ENCODE measurements around the gene ITPR1. TPM values are rescaled to one million over a fixed set of nuclear protein-coding genes. Genes with fewer than 3 reads are reported as not detected.

Gene ITPR1
- polyA plus RNA-seq, 2 of the 4 experiments (the other 2 are of a cell fraction) = 2.8 to 9.6 TPM

GRCh38 chr3:4750306-4750968, 257.3 kb downstream of the ITPR1 start:
- WGBS (ENCODE audit: missing lambda C conversion rate) = 84% methylated on average over 7 of the region's 7 CpGs
- ATAC-seq = no peak
- Histone ChIP-seq H3K9me3 (no peaks in the 10 kb centered on the region), H3K27ac (peak overlapping the region; percentile 79 to 86), H3K4me2 (peak overlapping the region; percentile 73), H3K4me3 (no peak overlapping the region), H3K4me1 (peaks cover 48% of the 10 kb centered on the region)
- DNase-seq (ENCODE audit: low read depth in 1 of 2, low spot score in 1 of 2) = no peak
- TF ChIP-seq FOSB (CRISPR knock-in tag; IDR thresholded peaks at IDR 0.05) = no peak
- TF ChIP-seq ZSCAN20 (CRISPR knock-in tag; IDR thresholded peaks at IDR 0.05) = no peak
- TF ChIP-seq MAFK (IDR thresholded peaks at IDR 0.05; ENCODE audit: partially characterized antibody) = no peak
- no peak for TF ChIP-seq RNF2 (IDR thresholded peaks at IDR 0.05; ENCODE audit: borderline replicate concordance, low read depth)
- no peak for TF ChIP-seq NPAS2 (CRISPR knock-in tag; IDR thresholded peaks at IDR 0.05; ENCODE audit: borderline replicate concordance)
- TF ChIP-seq USF2 (IDR thresholded peaks at IDR 0.05) = no peak
- no peak for TF ChIP-seq TP53 (CRISPR knock-in tag; IDR thresholded peaks at IDR 0.05)
- no peak for TF ChIP-seq MAZ (IDR thresholded peaks at IDR 0.05; ENCODE audit: borderline replicate concordance, low read depth, low read length)
- TF ChIP-seq NFE2L2 (conservative IDR thresholded peaks at IDR 0.05; ENCODE audit: low read length) = no peak
- TF ChIP-seq JUNB (IDR thresholded peaks at IDR 0.05) = no peak
- no peak for TF ChIP-seq FOSL2 (IDR thresholded peaks at IDR 0.05)
- TF ChIP-seq FOSL2 (CRISPR knock-in tag; IDR thresholded peaks at IDR 0.05) = no peak
- TF ChIP-seq KDM1A (IDR thresholded peaks at IDR 0.05; ENCODE audit: low read depth) = no peak
- TF ChIP-seq CTCF (IDR thresholded peaks at IDR 0.05) = no peak
- no peak for TF ChIP-seq RCOR1 (IDR thresholded peaks at IDR 0.05; ENCODE audit: low read depth, low read length)
- no peak for TF ChIP-seq FOXS1 (CRISPR knock-in tag; IDR thresholded peaks at IDR 0.05)
- TF ChIP-seq HES2 (IDR thresholded peaks at IDR 0.05) = no peak
- no peak for TF ChIP-seq ZFP36 (IDR thresholded peaks at IDR 0.05; ENCODE audit: borderline replicate concordance, partially characterized antibody)
- TF ChIP-seq TFCP2L1 (CRISPR knock-in tag; IDR thresholded peaks at IDR 0.05) = no peak
- TF ChIP-seq ZNF302 (CRISPR knock-in tag; IDR thresholded peaks at IDR 0.05) = no peak
- FAIRE-seq = no peak
- ChIA-PET CTCF (interaction anchor here (0.7 to 6.0 kb wide), 6 partner anchors 16 to 307 kb away, joined by 3 to 26 read pairs (median 3); no protein-coding TSS in a partner anchor), POLR2A (interaction anchor here (0.7 kb wide), 1 partner anchor 43 kb away, joined by 5 read pairs; no protein-coding TSS in a partner anchor)

- DNase-seq (ENCODE audit: low read depth in 1 of 2, low spot score in 1 of 2) (no peak), ATAC-seq (peak; percentile 33 to 38; a peak in 4 of 6 replicates), FAIRE-seq (no peak)
- ChIA-PET CTCF (interaction anchor here (0.7 to 6.0 kb wide), 7 partner anchors 11 to 306 kb away, joined by 3 to 26 read pairs (median 3); no protein-coding TSS in a partner anchor), POLR2A (interaction anchor here (0.7 kb wide), 1 partner anchor 42 kb away, joined by 5 read pairs; no protein-coding TSS in a partner anchor)
- 68% methylated on average over 7 of the region's 7 CpGs for WGBS (ENCODE audit: missing lambda C conversion rate)
- no peak overlapping the region for H3K4me3 ChIP-seq
- peak; percentile 13 for TF ChIP-seq MAFK (IDR thresholded peaks at IDR 0.05; ENCODE audit: partially characterized antibody)
- no peak for TF ChIP-seq ZFP36 (IDR thresholded peaks at IDR 0.05; ENCODE audit: borderline replicate concordance, partially characterized antibody)
- no peak for TF ChIP-seq PBX3 (IDR thresholded peaks at IDR 0.05)
- peak overlapping the region; percentile 73 for H3K4me2 ChIP-seq
- no peaks in the 10 kb centered on the region for H3K9me3 ChIP-seq
- H3K27ac ChIP-seq = peak overlapping the region; percentile 79 to 86
- peaks cover 42% of the 10 kb centered on the region for H3K4me1 ChIP-seq
Observed at GRCh38 chr3:4751029-4751501, 257.9 kb downstream of the ITPR1 start.
